ENCODE measurements around the gene SVBP.

Gene SVBP

DNA sequence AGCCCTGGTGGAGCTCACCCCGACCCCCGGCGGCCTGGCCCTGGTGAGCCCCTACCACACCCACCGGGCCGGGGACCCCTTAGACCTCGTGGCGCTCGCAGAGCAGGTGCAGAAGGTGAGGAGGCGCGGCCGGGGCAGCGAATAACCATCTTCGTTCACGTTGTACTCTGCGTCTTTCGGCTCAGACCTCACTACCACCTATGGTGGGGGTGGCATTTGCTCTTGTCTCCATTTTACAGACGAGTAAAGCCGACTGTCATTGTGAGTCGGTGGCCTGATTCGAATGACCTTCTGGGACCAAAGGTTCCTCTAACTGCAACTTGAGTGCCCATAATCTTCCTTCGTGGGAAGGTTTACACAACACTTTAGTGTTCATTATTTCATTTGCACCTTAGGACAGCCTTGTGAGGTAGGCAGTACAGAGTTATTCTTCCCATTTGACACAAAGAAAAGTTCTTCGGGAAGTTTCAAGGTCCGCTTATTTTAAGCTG lies 49.6 kb downstream of the SVBP start:
- H3K9me3 ChIP-seq (replicated peaks; ENCODE audit: insufficient read depth, low read length), result no peaks in the 10 kb centered on the region
- no peaks in the 10 kb centered on the region for H3K27me3 ChIP-seq (replicated peaks; ENCODE audit: insufficient read depth, low read length)
- TF ChIP-seq EZH2phosphoT487 (IDR thresholded peaks at IDR 0.05; ENCODE audit: low read length) (no peak), CTCF (IDR thresholded peaks at IDR 0.05; ENCODE audit: low read length) (no peak), EZH2 (optimal IDR thresholded peaks at IDR 0.05; ENCODE audit: low read depth, low read length) (no peak)
- peak overlapping the region; percentile 81 for H2AFZ ChIP-seq (ENCODE audit: low read length)
- DNase-seq, result peak; percentile 33
- peaks cover 69% of the 10 kb centered on the region for H3K79me2 ChIP-seq (ENCODE audit: low read length)
- no peaks in the 10 kb centered on the region for H3K9me2 ChIP-seq (replicated peaks; ENCODE audit: insufficient read depth, low read length)
- H3K4me1 ChIP-seq (ENCODE audit: low read length), result peaks cover 7% of the 10 kb centered on the region
- H3F3A ChIP-seq (ENCODE audit: insufficient read depth, low read length), result no peaks in the 10 kb centered on the region
- H3K4me3 ChIP-seq (ENCODE audit: low read length), result peak overlapping the region; percentile 84
- H3K27ac ChIP-seq (ENCODE audit: low read length), result peak overlapping the region; percentile 42; the same call in 1 of the 2 replicates
- no peaks in the 10 kb centered on the region for H3K36me3 ChIP-seq (replicated peaks; ENCODE audit: insufficient read depth, low read length)
- peak overlapping the region; percentile 74 for H3K9ac ChIP-seq (ENCODE audit: low read length)
- H3K4me2 ChIP-seq (ENCODE audit: low read depth, low read length), result peak overlapping the region; percentile 79
- H4K20me1 ChIP-seq (ENCODE audit: insufficient read depth, low read length), result no peaks in the 10 kb centered on the region

DNA sequence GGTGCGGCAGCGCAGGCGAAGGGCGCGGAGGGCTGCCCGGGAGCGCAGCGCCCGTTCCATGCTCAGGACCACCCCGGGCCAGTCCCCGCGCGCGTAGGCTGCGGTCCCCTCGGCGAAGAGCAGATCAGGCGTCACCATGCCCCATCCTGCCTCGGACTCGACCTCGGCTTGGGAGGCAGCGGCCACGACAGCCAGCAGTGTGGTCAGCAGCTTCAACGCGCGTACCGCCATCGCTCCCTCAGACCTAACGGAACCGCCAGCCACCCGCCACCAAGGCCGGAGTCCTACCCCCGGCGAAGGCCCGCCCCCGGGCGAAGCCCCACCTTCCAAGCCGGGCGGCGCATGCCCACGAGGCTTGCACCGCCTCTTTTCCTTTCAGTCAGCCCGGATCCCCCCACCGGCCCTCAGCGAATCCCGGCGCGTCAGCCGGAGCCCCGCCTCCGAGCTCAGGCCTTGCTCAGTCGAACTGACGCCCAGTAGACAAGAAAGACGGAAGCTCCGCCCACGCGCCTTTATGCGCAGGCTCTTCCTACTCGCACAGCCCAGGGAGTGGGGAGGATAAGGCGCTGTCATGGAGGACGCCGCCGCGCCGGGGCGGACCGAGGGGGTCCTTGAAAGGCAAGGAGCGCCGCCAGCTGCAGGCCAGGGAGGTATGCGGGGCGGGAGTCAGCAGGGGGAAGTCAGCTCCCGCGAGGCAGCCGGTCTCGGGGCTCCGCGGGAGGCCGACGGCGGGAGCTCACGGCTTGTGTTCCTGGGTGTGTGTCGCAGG lies 50.3 kb downstream of the SVBP start, which contains the start of the genes C1orf50 and P3H1:
TSS of gene C1orf50 (plus strand) at position 509 of the 769 bp plus-strand sequence. CDS start at position 572, 63 bp downstream.
TSS of gene P3H1 (minus strand) at position 288 of the 769 bp plus-strand sequence. CDS start at position 231, 57 bp downstream.
- Histone ChIP-seq H3K9me2 (replicated peaks; ENCODE audit: insufficient read depth, low read length) (no peaks in the 10 kb centered on the region), H3F3A (ENCODE audit: insufficient read depth, low read length) (no peaks in the 10 kb centered on the region), H3K4me2 (ENCODE audit: low read depth, low read length) (peak within 1 kb of the TSS; percentile 92), H3K27me3 (replicated peaks; ENCODE audit: insufficient read depth, low read length) (no peaks in the 10 kb centered on the region), H3K9me3 (replicated peaks; ENCODE audit: insufficient read depth, low read length) (no peaks in the 10 kb centered on the region), H4K20me1 (ENCODE audit: insufficient read depth, low read length) (no peaks in the 10 kb centered on the region), H3K36me3 (replicated peaks; ENCODE audit: insufficient read depth, low read length) (no peaks in the 10 kb centered on the region), H3K4me1 (ENCODE audit: low read length) (peaks cover 7% of the 10 kb centered on the region), H3K79me2 (ENCODE audit: low read length) (peaks cover 63% of the 10 kb centered on the region), H3K4me3 (ENCODE audit: low read length) (peak within 1 kb of the TSS; percentile 84), H3K27ac (ENCODE audit: low read length) (peak within 1 kb of the TSS; percentile 42; the same call in 1 of the 2 replicates), H3K9ac (ENCODE audit: low read length) (peak within 1 kb of the TSS; percentile 74), H2AFZ (ENCODE audit: low read length) (peak within 1 kb of the TSS; percentile 97)
- peak; percentile 100 for DNase-seq
- no peak for TF ChIP-seq EZH2 (optimal IDR thresholded peaks at IDR 0.05; ENCODE audit: low read depth, low read length)
- no peak for TF ChIP-seq EZH2phosphoT487 (IDR thresholded peaks at IDR 0.05; ENCODE audit: low read length)
- TF ChIP-seq CTCF (IDR thresholded peaks at IDR 0.05; ENCODE audit: low read length), result no peak

- peaks cover 7% of the 10 kb centered on the region for H3K4me1 ChIP-seq (ENCODE audit: low read length)
- H4K20me1 ChIP-seq (ENCODE audit: insufficient read depth, low read length), result no peaks in the 10 kb centered on the region
- DNase-seq, result peak; percentile 28
- peak overlapping the region; percentile 67 for H3K9ac ChIP-seq (ENCODE audit: low read length)
- peak overlapping the region; percentile 97 for H2AFZ ChIP-seq (ENCODE audit: low read length)
- no peaks in the 10 kb centered on the region for H3K9me2 ChIP-seq (replicated peaks; ENCODE audit: insufficient read depth, low read length)
- peaks cover 55% of the 10 kb centered on the region for H3K79me2 ChIP-seq (ENCODE audit: low read length)
- peak overlapping the region; percentile 84 for H3K4me3 ChIP-seq (ENCODE audit: low read length)
- peak overlapping the region; percentile 92 for H3K4me2 ChIP-seq (ENCODE audit: low read depth, low read length)
- H3F3A ChIP-seq (ENCODE audit: insufficient read depth, low read length), result no peaks in the 10 kb centered on the region
- H3K9me3 ChIP-seq (replicated peaks; ENCODE audit: insufficient read depth, low read length), result no peaks in the 10 kb centered on the region
- H3K27me3 ChIP-seq (replicated peaks; ENCODE audit: insufficient read depth, low read length), result no peaks in the 10 kb centered on the region
- H3K27ac ChIP-seq (ENCODE audit: low read length), result no peak overlapping the region
- TF ChIP-seq EZH2 (optimal IDR thresholded peaks at IDR 0.05; ENCODE audit: low read depth, low read length), result no peak
- TF ChIP-seq EZH2phosphoT487 (IDR thresholded peaks at IDR 0.05; ENCODE audit: low read length), result no peak
- TF ChIP-seq CTCF (IDR thresholded peaks at IDR 0.05; ENCODE audit: low read length), result peak; percentile 55
- no peaks in the 10 kb centered on the region for H3K36me3 ChIP-seq (replicated peaks; ENCODE audit: insufficient read depth, low read length)
These were observed 51.1 kb downstream of the SVBP start for GRCh38 chr1:42765832-42766740.

All from MM.1S (cell line).